H1 (cell line): Measurements from ENCODE around the gene LHX5. TPM values are rescaled to one million over a fixed set of nuclear protein-coding genes. Genes with fewer than 3 reads are reported as not detected.

Experiments
- CTCF ChIA-PET: fragments of 300-600 bp; sonication (Branson Sonifier 250); formaldehyde crosslinking; loops from one replicate; lab custom pipeline; 2021; ENCODE audit not compliant: partially characterized antibody; lab: Charles Lee
- POLR2A ChIA-PET: fragments of 300-600 bp; sonication (Branson Sonifier 250); formaldehyde crosslinking; loops from one replicate; lab custom pipeline; 2021; ENCODE audit warnings: inconsistent platforms; ENCODE audit not compliant: partially characterized antibody; lab: Charles Lee
- DNase-seq, 2 experiments: peaks; one replicate each; pipeline versions ENCODE4 v3.0.0 to v3.0.0-alpha.2; 2010 to 2022; ENCODE audit warnings: low spot score in 2 of 2, low read depth in 1 of 2, mixed read lengths in 1 of 2
- FAIRE-seq: peaks from 2 replicates; lab custom pipeline; 2011; peaks lifted over from hg19 to GRCh38; lab: Jason Lieb, UNC
- H2AFZ ChIP-seq: 2 replicates; pipeline ENCODE4 v1.8.1; 2012; ENCODE audit warnings: low read length, inconsistent platforms
- H2AK5ac ChIP-seq: 2 replicates; pipeline ENCODE4 v1.6.1; 2013; ENCODE audit warnings: low read depth, low read length
- H2BK120ac ChIP-seq: replicated peaks from 2 replicates; pipeline ENCODE3; 2013; ENCODE audit warnings: low read depth, low read length, inconsistent platforms
- H2BK12ac ChIP-seq: 2 replicates; pipeline ENCODE4 v1.6.1; 2013; ENCODE audit warnings: low read depth, low read length
- H2BK15ac ChIP-seq: 2 replicates; pipeline ENCODE4 v1.6.1; 2013; ENCODE audit warnings: low read length
- H2BK20ac ChIP-seq: 2 replicates; pipeline ENCODE4 v1.6.1; 2013; ENCODE audit warnings: low read length
- H2BK5ac ChIP-seq: 2 replicates; pipeline ENCODE4 v1.6.1; 2013; ENCODE audit warnings: low read depth, low read length
- H3K14ac ChIP-seq: 2 replicates; pipeline ENCODE4 v1.6.1; 2013; ENCODE audit warnings: inconsistent platforms; ENCODE audit not compliant: insufficient read length
- H3K18ac ChIP-seq: 2 replicates; pipeline ENCODE4 v1.6.1; 2013; ENCODE audit warnings: low read length; ENCODE audit errors: extremely low read depth
- H3K23ac ChIP-seq: 2 replicates; pipeline ENCODE4 v1.6.1; 2013; ENCODE audit warnings: inconsistent platforms; ENCODE audit not compliant: insufficient read length
- H3K23me2 ChIP-seq: 2 replicates; pipeline ENCODE4 v1.6.1; 2013; ENCODE audit warnings: low read depth, low read length
- H3K27ac ChIP-seq: 2 replicates; pipeline ENCODE4 v1.6.1; 2011; ENCODE audit warnings: low read depth, low read length, inconsistent platforms
- H3K27me3 ChIP-seq, 4 experiments: replicated peaks in 1 of 4; 1 replicate in 1 of 4; 2 replicates in 3 of 4; pipeline versions ENCODE4 v1.6.1 to v1.8.1; 2011 to 2013; ENCODE audit warnings: low read length in 3 of 4, mild to moderate bottlenecking in 3 of 4, inconsistent platforms in 2 of 4, mixed read lengths in 2 of 4, moderate library complexity in 1 of 4; ENCODE audit not compliant: control insufficient read depth in 3 of 4, insufficient read depth in 3 of 4; ENCODE audit errors: extremely low read depth in 1 of 4
- H3K36me3 ChIP-seq, 4 experiments: 2 replicates each; pipeline versions ENCODE4 v1.6.1 to v1.8.1; 2011 to 2013; ENCODE audit warnings: mild to moderate bottlenecking in 4 of 4, low read length in 3 of 4, moderate library complexity in 2 of 4, control low read depth in 1 of 4, inconsistent platforms in 1 of 4; ENCODE audit not compliant: insufficient read depth in 4 of 4, control insufficient read depth in 2 of 4
- H3K4ac ChIP-seq: replicated peaks from 2 replicates; pipeline ENCODE3; 2013; ENCODE audit warnings: low read length, low read depth, mixed read lengths, inconsistent platforms; ENCODE audit not compliant: insufficient read length
- H3K4me1 ChIP-seq, 4 experiments: replicated peaks in 1 of 4; 1 replicate in 1 of 4; 2 replicates in 3 of 4; pipeline versions ENCODE4 v1.6.1 to v1.8.1; 2011 to 2013; ENCODE audit warnings: low read length in 3 of 4, inconsistent platforms in 2 of 4, mixed read lengths in 1 of 4; ENCODE audit not compliant: insufficient read depth in 4 of 4, control insufficient read depth in 3 of 4
- H3K4me2 ChIP-seq, 2 experiments: 2 replicates each; pipeline versions ENCODE4 v1.6.1 to v1.8.1; 2011 to 2013; ENCODE audit warnings: low read depth in 2 of 2, low read length in 2 of 2, control low read depth in 1 of 2, inconsistent platforms in 1 of 2, mild to moderate bottlenecking in 1 of 2; ENCODE audit not compliant: insufficient read depth in 1 of 2
- H3K4me3 ChIP-seq, 4 experiments: fragments of 200-600, 300-600 bp in 1 of 4; sonication (generic), shearing (Covaris generic), sonication (Bioruptor Twin) in 1 of 4; 2 replicates each; pipeline versions ENCODE4 v1.5.1 to v1.8.1; 2011 to 2016; ENCODE audit warnings: low read length in 4 of 4, low read depth in 3 of 4, control low read depth in 2 of 4, inconsistent platforms in 2 of 4, mild to moderate bottlenecking in 2 of 4, mixed read lengths in 1 of 4, moderate library complexity in 1 of 4; ENCODE audit not compliant: insufficient read depth in 2 of 4; ENCODE audit errors: extremely low read depth in 1 of 4
- H3K56ac ChIP-seq: replicated peaks from 2 replicates; pipeline ENCODE3; 2013; ENCODE audit warnings: low read depth, mild to moderate bottlenecking, mixed read lengths, low read length, inconsistent platforms; ENCODE audit not compliant: insufficient read length
- H3K79me1 ChIP-seq: 2 replicates; pipeline ENCODE4 v1.6.1; 2013; ENCODE audit warnings: low read depth, low read length, control low read depth
- H3K79me2 ChIP-seq, 2 experiments: 2 replicates each; pipeline versions ENCODE4 v1.6.1 to v1.8.1; 2012 to 2013; ENCODE audit warnings: low read length in 2 of 2, mild to moderate bottlenecking in 2 of 2, inconsistent platforms in 1 of 2; ENCODE audit not compliant: insufficient read depth in 2 of 2, control insufficient read depth in 1 of 2
- H3K9ac ChIP-seq, 4 experiments: replicated peaks in 1 of 4; 1 replicate in 1 of 4; 2 replicates in 3 of 4; pipeline versions ENCODE4 v1.6.1 to v1.8.1; 2011 to 2013; ENCODE audit warnings: low read depth in 3 of 4, low read length in 3 of 4, control low read depth in 2 of 4, mild to moderate bottlenecking in 2 of 4, moderate library complexity in 2 of 4, inconsistent platforms in 1 of 4; ENCODE audit errors: extremely low read depth in 1 of 4
- H3K9me3 ChIP-seq, 2 experiments: 2 replicates each; pipeline versions ENCODE4 v1.6.1 to v1.8.1; 2012 to 2013; ENCODE audit warnings: mild to moderate bottlenecking in 2 of 2, moderate library complexity in 2 of 2, control low read depth in 1 of 2, inconsistent platforms in 1 of 2, low read depth in 1 of 2, low read length in 1 of 2, mixed read lengths in 1 of 2; ENCODE audit not compliant: insufficient read depth in 2 of 2
- H4K20me1 ChIP-seq, 2 experiments: replicated peaks in 1 of 2; 2 replicates each; pipeline versions ENCODE3 to v1.8.1; 2011 to 2013; ENCODE audit warnings: inconsistent platforms in 2 of 2, low read length in 2 of 2, mild to moderate bottlenecking in 1 of 2; ENCODE audit not compliant: insufficient read depth in 2 of 2, control insufficient read depth in 1 of 2
- H4K5ac ChIP-seq: 2 replicates; pipeline ENCODE4 v1.6.1; 2013; ENCODE audit warnings: low read length, low read depth, mixed read lengths, inconsistent platforms; ENCODE audit not compliant: insufficient read length
- H4K8ac ChIP-seq: 2 replicates; pipeline ENCODE4 v1.8.0; 2013; ENCODE audit warnings: mild to moderate bottlenecking, moderate library complexity, low read length, inconsistent platforms; ENCODE audit not compliant: insufficient read depth; ENCODE audit errors: extremely low read depth
- H4K91ac ChIP-seq: replicated peaks from 2 replicates; pipeline ENCODE3; 2013; ENCODE audit warnings: low read length, mixed read lengths, inconsistent platforms; ENCODE audit not compliant: insufficient read length
- CBX5 ChIP-seq: fragments of 300-800, 300-1000 bp; sonication (generic); IDR thresholded peaks from 2 replicates; pipeline ENCODE4 v1.7.1; 2016; ENCODE audit warnings: antibody characterized with exemption, low read length, low read depth
- CBX8 ChIP-seq: fragments of 300-800, 300-1000 bp; sonication (generic); IDR thresholded peaks from 2 replicates; pipeline ENCODE4 v1.7.1; 2016; ENCODE audit warnings: low read depth, low read length, borderline replicate concordance
- E2F6 ChIP-seq: IDR thresholded peaks from 2 replicates; pipeline ENCODE4 v1.6.1; 2012; ENCODE audit warnings: inconsistent platforms
- EZH2 ChIP-seq: fragments of 200-600 bp; sonication (generic); IDR thresholded peaks from 2 replicates; pipeline ENCODE4 v1.7.1; 2012; ENCODE audit warnings: low read depth, mild to moderate bottlenecking, moderate library complexity, low read length, inconsistent platforms; ENCODE audit not compliant: severe bottlenecking
- HDAC6 ChIP-seq: IDR thresholded peaks from one replicate; pipeline ENCODE4 v1.7.1; 2012; ENCODE audit warnings: low read depth, mild to moderate bottlenecking, inconsistent platforms, low read length, moderate library complexity
- NRF1 ChIP-seq: IDR thresholded peaks from 2 replicates; pipeline ENCODE4 v1.6.1; 2011; ENCODE audit warnings: mild to moderate bottlenecking, low read depth, low read length, improper control_type of control experiment
- POLR2AphosphoS5 ChIP-seq: IDR thresholded peaks from 2 replicates; pipeline ENCODE4 v1.6.1; 2011; ENCODE audit warnings: low read depth, low read length
- RBBP5 ChIP-seq: IDR thresholded peaks from 2 replicates; pipeline ENCODE4 v1.7.1; 2012; ENCODE audit warnings: low read depth, mild to moderate bottlenecking, inconsistent platforms, low read length, moderate library complexity, borderline replicate concordance
- SAP30 ChIP-seq: fragments of 300-600 bp; sonication (generic); IDR thresholded peaks from 2 replicates; pipeline ENCODE4 v1.7.1; 2012; ENCODE audit warnings: low read length, moderate library complexity, mild to moderate bottlenecking, inconsistent platforms; ENCODE audit not compliant: insufficient read depth, insufficient replicate concordance
- WGBS, 2 experiments: shearing (Covaris generic) in 1 of 2; methylation state at CpG; one replicate each; pipeline versions ENCODE4 v1.1.6 to v1.1.7; 2013 to 2015; ENCODE audit warnings: low lambda C conversion rate in 2 of 2, mixed read lengths in 2 of 2, inconsistent platforms in 1 of 2, low coverage in 1 of 2, missing lambda C conversion rate in 1 of 2; ENCODE audit not compliant: insufficient replicate concordance in 2 of 2, insufficient coverage in 1 of 2, insufficient read length in 1 of 2; ENCODE audit errors: extremely low coverage in 1 of 2, missing lambda C conversion rate in 1 of 2; 5-methylcytosine and 5-hydroxymethylcytosine counted together
- polyA plus RNA-seq, 7 experiments: library from polyadenylated mRNA; depleted of rRNA in 3 of 7; stranded (reverse) in 5 of 7; unstranded in 2 of 7; fragments of >200 nt in 5 of 7; fragments of 200-250 nt in 2 of 7; gene quantifications; 1 replicate in 5 of 7; 2 replicates in 1 of 7; 4 replicates in 1 of 7; pipeline versions ENCODE4 v1.2.1 to v1.2.3, GENCODE V29; 2011 to 2013; ENCODE audit warnings: missing spikeins in 2 of 7, mixed read lengths in 2 of 7
- total RNA-seq: library from RNA; stranded (reverse); fragmentation: NEBNext Ultra II Directional; extraction: Animal tissue kit (Norgen Biotek cat#: 25700); gene quantifications from 2 replicates; pipeline ENCODE4 v1.2.1, GENCODE V29; 2021
- TF ChIP-seq, protein P1 (sequence below): IDR thresholded peaks from 2 replicates; pipeline ENCODE4 v1.6.1; 2012; ENCODE audit warnings: inconsistent platforms

The LHX5 gene
- total and polyA plus RNA-seq, 2 of the 8 experiments (the other 6 are each of a cell fraction or from before 2014, with no cell fraction given): 0.47 to 1.1 TPM

GRCh38 chr12:113466454-113467141 lies 5.1 kb downstream of the LHX5 start:
- Histone ChIP-seq H3K4ac (peak overlapping the region; percentile 96), H3K27me3 (peaks cover 92 to 96% (median 94%) of the 10 kb centered on the region in 4 experiments), H3K36me3 (peaks cover 3 to 78% (median 7%) of the 10 kb centered on the region in 4 experiments; a peak in 5 of 8 replicates), H3K27ac (no peak overlapping the region), H3K4me2 (peak overlapping the region; percentile 93 to 97), H3K9me3 (no peaks in the 10 kb centered on the region), H4K8ac (no peak overlapping the region; the same call in 1 of the 2 replicates), H2AK5ac (peak overlapping the region; percentile 100), H4K20me1 (peaks cover 17 to 34% of the 10 kb centered on the region in 2 experiments), H2BK20ac (peak overlapping the region; percentile 16; the same call in 1 of the 2 replicates), H2BK120ac (peak overlapping the region; percentile 52), H4K91ac (peak overlapping the region; percentile 63), H2AFZ (no peak overlapping the region), H3K4me3 (peak overlapping the region; percentile 1 to 66 (median 60); a peak in 7 of 8 replicates), H3K18ac (peak overlapping the region; percentile 91), H3K4me1 (peaks cover 4 to 75% (median 52%) of the 10 kb centered on the region in 4 experiments), H2BK15ac (peak overlapping the region; percentile 98), H3K79me1 (no peaks in the 10 kb centered on the region), H4K5ac (peak overlapping the region; percentile 6), H3K9ac (peak overlapping the region in 1 of 4 experiments; percentile 26; a peak in 2 of 7 replicates), H3K23ac (peak overlapping the region; percentile 83), H3K79me2 (no peaks in the 10 kb centered on the region), H2BK12ac (peak overlapping the region; percentile 100), H3K56ac (no peak overlapping the region), H2BK5ac (peak overlapping the region; percentile 28; the same call in 1 of the 2 replicates), H3K23me2 (peaks cover 15% of the 10 kb centered on the region; the same call in 1 of the 2 replicates), H3K14ac (no peak overlapping the region)
- 9% methylated on average over 25 of the region's 26 CpGs; no CpG with 5 or more reads in 1 of the 2 experiments for WGBS, 2 experiments
- ChIA-PET POLR2A (interaction anchor here (1.3 to 2.5 kb wide), 2 partner anchors 8 to 12 kb away, joined by 6 to 14 read pairs; no protein-coding TSS in a partner anchor), CTCF (interaction anchor here (0.7 to 1.5 kb wide), 6 partner anchors 8 to 353 kb away, joined by 3 to 5 read pairs (median 3); no protein-coding TSS in a partner anchor)
- DNase-seq (peak in 1 of 2 experiments; percentile 70), FAIRE-seq (no peak)
- TF ChIP-seq POLR2AphosphoS5: no peak
- TF ChIP-seq E2F6: peak; percentile 78
- no peak for TF ChIP-seq SAP30
- no peak for TF ChIP-seq CBX5
- no peak for TF ChIP-seq NRF1
- 0 out of 2 replicates have a peak, but pooled peaks have one; percentile 80 for TF ChIP-seq CBX8
- peak; percentile 86 for TF ChIP-seq EZH2
- no peak for TF ChIP-seq HDAC6
- TF ChIP-seq, protein P1, sequence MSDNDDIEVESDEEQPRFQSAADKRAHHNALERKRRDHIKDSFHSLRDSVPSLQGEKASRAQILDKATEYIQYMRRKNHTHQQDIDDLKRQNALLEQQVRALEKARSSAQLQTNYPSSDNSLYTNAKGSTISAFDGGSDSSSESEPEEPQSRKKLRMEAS: peak; percentile 88
- no peak for TF ChIP-seq RBBP5
